ENCODE measurements around the gene OPCML. TPM values are rescaled to one million over a fixed set of nuclear protein-coding genes. Genes with fewer than 3 reads are reported as not detected.

The OPCML gene
- total and polyA plus RNA-seq, 2 donors (not counting 1 experiment from before 2014, with no cell fraction given): 0.99 to 2.8 TPM

GRCh38 chr11:132535830-132536229 lies 996.5 kb downstream of the OPCML start:
- Histone ChIP-seq H3K9me3 (ENCODE audit: control insufficient read depth, insufficient read depth, low read depth, low read length) (no peaks in the 10 kb centered on the region), H4K20me1 (ENCODE audit: control insufficient read depth, extremely low read depth, insufficient read depth, low read length) (no peaks in the 10 kb centered on the region), H2AFZ (ENCODE audit: low read length) (no peak overlapping the region), H3K27me3 (ENCODE audit: control insufficient read depth, insufficient read depth, low read length) (no peaks in the 10 kb centered on the region), H3K9ac (ENCODE audit: insufficient read depth, low read length) (no peak overlapping the region), H3K4me3 (replicated peaks in 1 of 4; ENCODE audit: control extremely low read depth in 1 of 4, insufficient read depth in 1 of 4, low read depth in 3 of 4, low read length in 4 of 4) (no peak overlapping the region), H3K4me1 (ENCODE audit: control insufficient read depth, extremely low read depth, insufficient read depth, low read length) (no peaks in the 10 kb centered on the region), H3K36me3 (ENCODE audit: control insufficient read depth, insufficient read depth, low read length) (no peaks in the 10 kb centered on the region), H3K79me2 (ENCODE audit: control insufficient read depth, insufficient read depth, low read length) (no peaks in the 10 kb centered on the region), H3K27ac (ENCODE audit: insufficient read depth, low read length) (no peak overlapping the region), H3K4me2 (ENCODE audit: extremely low read depth, insufficient read depth, low read length) (no peak overlapping the region)
- no peak for DNase-seq (ENCODE audit: low read depth in 2 of 2)
- TF ChIP-seq EZH2 (IDR thresholded peaks at IDR 0.05; ENCODE audit: low read length, missing control alignments) (no peak), CTCF (conservative IDR thresholded peaks at IDR 0.05 in 1 of 2, IDR thresholded peaks at IDR 0.05 in 1 of 2; ENCODE audit: low read depth in 1 of 2, low read length in 2 of 2) (no peak)

GRCh38 chr11:132531921-132532320 lies 1000.4 kb downstream of the OPCML start:
- Histone ChIP-seq H3K27me3 (ENCODE audit: control insufficient read depth, insufficient read depth, low read length) (no peaks in the 10 kb centered on the region), H3K9ac (ENCODE audit: insufficient read depth, low read length) (no peak overlapping the region), H3K79me2 (ENCODE audit: control insufficient read depth, insufficient read depth, low read length) (no peaks in the 10 kb centered on the region), H3K4me3 (replicated peaks in 1 of 4; ENCODE audit: control extremely low read depth in 1 of 4, insufficient read depth in 1 of 4, low read depth in 3 of 4, low read length in 4 of 4) (no peak overlapping the region), H2AFZ (ENCODE audit: low read length) (no peak overlapping the region), H3K9me3 (ENCODE audit: control insufficient read depth, insufficient read depth, low read depth, low read length) (no peaks in the 10 kb centered on the region), H3K4me1 (ENCODE audit: control insufficient read depth, extremely low read depth, insufficient read depth, low read length) (no peaks in the 10 kb centered on the region), H3K36me3 (ENCODE audit: control insufficient read depth, insufficient read depth, low read length) (no peaks in the 10 kb centered on the region), H3K4me2 (ENCODE audit: extremely low read depth, insufficient read depth, low read length) (no peak overlapping the region), H3K27ac (ENCODE audit: insufficient read depth, low read length) (no peak overlapping the region), H4K20me1 (ENCODE audit: control insufficient read depth, extremely low read depth, insufficient read depth, low read length) (no peaks in the 10 kb centered on the region)
- TF ChIP-seq CTCF (conservative IDR thresholded peaks at IDR 0.05 in 1 of 2, IDR thresholded peaks at IDR 0.05 in 1 of 2; ENCODE audit: low read depth in 1 of 2, low read length in 2 of 2): no peak
- peak in 1 of 2 donors; percentile 13 for DNase-seq (ENCODE audit: low read depth in 2 of 2)

- Histone ChIP-seq H3K79me2 (ENCODE audit: control insufficient read depth, insufficient read depth, low read length) (no peaks in the 10 kb centered on the region), H3K4me3 (replicated peaks in 1 of 4; ENCODE audit: control extremely low read depth in 1 of 4, insufficient read depth in 1 of 4, low read depth in 3 of 4, low read length in 4 of 4) (no peak overlapping the region), H3K36me3 (ENCODE audit: control insufficient read depth, insufficient read depth, low read length) (no peaks in the 10 kb centered on the region), H3K9me3 (ENCODE audit: control insufficient read depth, insufficient read depth, low read depth, low read length) (no peaks in the 10 kb centered on the region), H3K27ac (ENCODE audit: insufficient read depth, low read length) (no peak overlapping the region), H3K27me3 (ENCODE audit: control insufficient read depth, insufficient read depth, low read length) (no peaks in the 10 kb centered on the region), H2AFZ (ENCODE audit: low read length) (no peak overlapping the region), H3K4me2 (ENCODE audit: extremely low read depth, insufficient read depth, low read length) (no peak overlapping the region), H3K9ac (ENCODE audit: insufficient read depth, low read length) (no peak overlapping the region), H3K4me1 (ENCODE audit: control insufficient read depth, extremely low read depth, insufficient read depth, low read length) (no peaks in the 10 kb centered on the region), H4K20me1 (ENCODE audit: control insufficient read depth, extremely low read depth, insufficient read depth, low read length) (no peaks in the 10 kb centered on the region)
- TF ChIP-seq CTCF (conservative IDR thresholded peaks at IDR 0.05 in 1 of 2, IDR thresholded peaks at IDR 0.05 in 1 of 2; ENCODE audit: low read depth in 1 of 2, low read length in 2 of 2) (no peak), EZH2 (IDR thresholded peaks at IDR 0.05; ENCODE audit: low read length, missing control alignments) (no peak)
- DNase-seq (ENCODE audit: low read depth in 2 of 2): no peak
These were observed 1004.1 kb downstream of the OPCML start for GRCh38 chr11:132528181-132528580.
